Retina (tissue), 1 donor: ENCODE results near the gene PDIA6.

Source experiments
- DNase-seq: peaks from one replicate; pipeline ENCODE4 v3.0.0-alpha.2; 2016

PDIA6 gene

DNA sequence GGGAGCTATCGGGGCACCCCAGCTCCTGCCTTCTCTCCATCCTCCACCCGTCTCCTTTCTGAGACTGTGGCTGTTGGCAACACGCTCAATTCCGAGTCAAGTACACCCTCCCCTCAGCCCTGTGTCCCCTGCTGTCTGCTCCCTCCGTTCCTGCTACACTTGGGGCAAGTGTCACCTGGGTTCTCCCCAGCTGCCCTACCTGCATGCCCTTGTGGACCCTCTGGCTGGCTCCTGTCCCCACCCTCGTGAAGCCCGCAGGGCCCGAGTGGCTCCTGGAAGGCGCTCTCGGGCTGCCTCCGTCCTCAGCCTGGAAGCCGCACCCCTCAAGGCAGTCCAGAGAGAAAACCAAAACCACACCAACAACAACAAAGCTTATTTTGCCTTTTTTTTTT lies 33.9 kb downstream of the PDIA6 start:
- DNase-seq: no peak

DNA sequence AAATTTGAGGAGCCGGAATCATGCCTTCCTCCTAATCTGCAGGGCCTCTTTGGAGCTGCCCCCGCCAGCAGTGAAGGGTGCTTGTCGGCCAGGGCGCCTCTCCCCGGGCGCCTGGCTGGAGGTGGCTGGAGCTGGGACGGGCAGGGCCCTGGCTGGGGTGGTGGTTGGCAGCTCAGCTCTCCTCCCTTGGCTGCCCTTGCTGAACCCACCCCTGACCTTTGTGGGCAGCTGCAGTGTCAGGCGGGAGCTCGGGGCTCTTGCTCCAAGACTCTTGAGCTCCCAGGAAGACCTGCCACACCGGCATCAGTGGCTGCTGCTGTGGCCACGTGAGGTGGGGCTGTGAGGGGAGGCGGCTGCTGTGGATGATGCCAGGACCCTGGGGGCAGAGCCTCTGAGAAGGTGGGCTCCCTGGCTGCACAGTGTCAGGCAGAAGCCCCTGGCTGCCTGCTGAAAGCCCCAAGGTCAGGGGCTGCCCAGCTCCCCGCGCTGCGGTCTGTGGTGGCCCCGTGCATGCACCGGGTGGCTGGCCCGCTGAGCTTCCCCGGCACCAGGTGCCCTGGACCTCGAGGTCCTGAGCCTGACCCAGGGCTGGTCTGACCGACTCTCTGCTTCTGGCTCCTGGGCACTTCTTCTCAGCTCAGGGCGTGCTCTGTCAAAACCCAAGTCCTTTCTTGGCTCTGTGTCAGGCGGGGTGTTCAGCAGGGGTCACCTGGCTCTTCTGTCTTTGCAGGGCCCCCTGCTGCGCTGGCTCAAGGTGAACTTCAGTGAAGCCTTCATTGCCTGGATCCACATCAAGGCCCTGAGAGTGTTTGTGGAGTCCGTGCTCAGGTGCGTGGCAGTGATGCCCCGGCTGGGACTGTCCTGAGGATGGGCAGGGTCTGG lies 34.5 kb downstream of the PDIA6 start:
- no peak for DNase-seq

DNA sequence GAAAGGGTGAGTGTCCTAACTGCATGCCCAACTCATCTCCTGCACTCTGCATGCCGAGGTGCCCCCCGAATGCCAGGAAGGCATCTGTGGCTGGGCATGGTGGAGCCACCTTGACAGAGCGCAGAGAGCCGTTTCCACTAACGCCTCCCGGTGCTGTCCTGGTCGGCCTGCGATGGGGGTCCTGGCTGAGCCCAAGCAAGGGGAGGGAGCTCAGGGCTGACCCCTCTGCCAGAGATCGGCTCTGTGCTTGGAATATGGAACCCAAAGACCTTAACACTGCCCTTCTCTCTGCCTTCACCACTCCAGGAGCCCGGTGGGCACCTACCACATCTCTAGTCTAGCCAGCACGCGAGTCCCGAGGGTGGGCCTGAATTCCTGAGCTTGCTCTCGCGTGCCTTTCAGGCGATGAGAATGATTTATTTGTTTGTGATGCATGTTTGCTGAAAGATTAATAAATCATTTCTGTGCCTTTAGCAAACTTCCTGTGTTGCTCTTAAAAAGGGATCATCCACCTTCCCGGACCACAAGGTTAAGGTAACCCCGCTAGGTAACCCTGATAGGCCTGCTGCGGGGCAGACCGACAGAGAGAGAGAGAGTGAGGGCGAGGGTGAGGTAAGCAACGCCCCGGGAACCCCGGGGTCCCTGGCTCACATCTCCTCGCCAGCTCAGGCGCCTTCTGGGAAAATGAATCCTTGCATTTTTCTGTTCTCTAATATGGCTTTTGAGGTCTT lies 35.3 kb downstream of the PDIA6 start:
- no peak for DNase-seq

DNA sequence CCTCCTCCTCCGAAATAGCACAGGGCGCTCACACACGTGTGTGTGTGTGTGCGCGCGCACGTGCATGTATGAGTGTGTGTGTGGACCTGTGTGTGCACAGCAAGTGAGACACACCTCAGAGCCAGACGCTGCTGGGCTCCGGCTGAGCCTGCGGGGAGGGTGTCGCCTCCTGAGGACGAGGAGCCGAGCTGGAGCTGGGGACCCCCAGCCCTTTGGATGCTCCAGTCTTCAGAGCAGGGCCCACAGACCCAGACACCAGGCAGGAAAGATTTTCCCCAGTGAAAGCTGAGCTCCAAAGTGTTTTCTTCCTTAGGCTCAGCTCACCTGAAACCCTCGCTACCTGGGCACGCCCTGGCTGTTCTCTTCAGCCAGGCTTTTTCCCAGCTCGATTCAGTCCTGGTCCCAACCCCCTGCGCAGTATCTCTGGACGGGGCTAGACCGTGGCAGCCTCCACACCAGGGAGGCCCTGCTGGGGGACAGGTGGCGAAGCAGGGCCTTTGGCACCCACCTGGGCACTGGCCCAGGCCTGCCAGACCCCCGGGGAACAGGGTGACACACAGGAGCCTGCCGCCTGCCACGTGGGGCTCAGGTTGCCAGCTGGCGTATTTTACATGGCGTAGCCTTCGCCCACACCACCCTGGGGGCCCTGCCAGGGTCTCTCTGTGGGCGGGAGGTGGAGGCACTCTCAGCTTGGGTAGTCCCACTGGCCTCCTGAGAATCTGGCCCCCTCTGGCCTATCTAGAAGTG lies 36.2 kb downstream of the PDIA6 start:
- DNase-seq: no peak

DNA sequence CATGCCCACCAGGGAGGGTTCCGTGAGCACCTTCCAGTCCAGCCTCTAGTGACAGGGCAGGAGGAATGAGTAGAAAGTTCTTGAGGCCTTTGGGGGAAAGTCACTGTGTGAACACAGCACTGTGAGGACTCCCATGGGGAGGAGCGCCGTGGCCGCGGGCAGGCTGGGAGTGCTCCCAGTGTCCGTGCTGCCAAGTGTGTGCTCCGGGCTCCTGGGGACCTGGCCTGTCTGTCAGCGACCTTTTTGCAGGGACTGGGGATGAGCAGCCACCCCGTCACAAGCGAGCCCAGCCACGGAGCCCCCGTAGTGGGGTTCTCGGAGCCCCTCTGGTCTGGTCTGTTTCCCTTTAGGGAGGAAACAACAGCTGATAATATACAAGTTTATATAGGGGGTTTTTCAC lies 36.8 kb downstream of the PDIA6 start:
- no peak for DNase-seq

DNA sequence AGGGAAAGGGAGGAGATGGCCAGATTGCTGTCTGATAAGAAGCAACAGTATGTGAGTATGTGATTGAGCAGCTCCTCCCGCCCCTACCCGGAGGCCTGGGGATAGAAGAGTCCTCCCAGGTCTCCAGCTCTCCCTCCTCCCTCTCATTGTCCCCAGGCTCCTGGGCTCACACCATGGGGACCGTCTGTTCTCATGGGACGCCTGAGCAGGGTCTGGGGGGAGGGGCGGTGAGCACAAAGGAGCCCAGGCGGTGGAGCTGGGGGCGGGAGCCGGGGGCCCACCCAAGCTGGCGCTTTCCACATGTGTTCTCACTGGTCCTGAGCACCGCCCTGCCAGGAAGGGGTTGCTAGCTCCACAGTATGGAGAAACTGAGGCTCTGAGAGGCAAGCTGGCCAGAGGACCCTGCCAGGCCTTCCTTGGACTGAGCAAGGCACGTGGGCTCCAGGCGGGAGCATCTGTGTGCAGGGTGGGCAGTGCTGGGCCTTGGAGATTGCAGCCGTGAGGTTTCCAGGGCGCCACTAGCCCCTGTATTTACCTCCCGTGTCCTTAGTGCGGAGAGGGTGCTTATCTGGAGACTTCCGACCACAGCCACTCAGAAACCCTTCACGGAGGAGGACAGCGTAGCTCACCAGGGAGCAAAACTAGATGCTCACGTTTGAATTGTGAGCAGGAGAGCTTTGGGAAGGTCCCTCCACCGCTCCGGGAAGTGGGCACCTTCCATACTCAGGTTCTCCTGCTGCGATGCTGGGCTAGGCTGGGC lies 37.4 kb downstream of the PDIA6 start:
- no peak for DNase-seq

DNA sequence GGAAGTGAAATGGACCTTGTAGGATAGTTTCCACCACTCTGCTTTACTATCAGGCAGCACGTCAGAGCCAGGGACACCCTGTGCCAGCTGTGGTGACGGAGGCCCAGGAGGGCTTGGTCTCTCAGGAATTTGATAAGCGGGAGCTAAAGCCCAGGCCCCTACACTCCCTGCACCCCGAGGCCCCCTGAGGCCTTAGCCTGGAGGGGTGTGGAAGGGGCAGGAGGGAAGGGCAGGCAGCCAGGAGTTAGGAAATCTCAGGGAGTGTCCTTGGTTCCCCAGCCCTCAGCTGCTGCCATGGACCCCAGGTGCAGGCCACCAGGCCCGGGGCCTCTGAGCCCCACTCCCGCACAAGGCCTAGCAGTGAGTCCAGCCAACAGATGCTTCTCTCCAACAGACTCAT lies 38.2 kb downstream of the PDIA6 start:
- no peak for DNase-seq

DNA sequence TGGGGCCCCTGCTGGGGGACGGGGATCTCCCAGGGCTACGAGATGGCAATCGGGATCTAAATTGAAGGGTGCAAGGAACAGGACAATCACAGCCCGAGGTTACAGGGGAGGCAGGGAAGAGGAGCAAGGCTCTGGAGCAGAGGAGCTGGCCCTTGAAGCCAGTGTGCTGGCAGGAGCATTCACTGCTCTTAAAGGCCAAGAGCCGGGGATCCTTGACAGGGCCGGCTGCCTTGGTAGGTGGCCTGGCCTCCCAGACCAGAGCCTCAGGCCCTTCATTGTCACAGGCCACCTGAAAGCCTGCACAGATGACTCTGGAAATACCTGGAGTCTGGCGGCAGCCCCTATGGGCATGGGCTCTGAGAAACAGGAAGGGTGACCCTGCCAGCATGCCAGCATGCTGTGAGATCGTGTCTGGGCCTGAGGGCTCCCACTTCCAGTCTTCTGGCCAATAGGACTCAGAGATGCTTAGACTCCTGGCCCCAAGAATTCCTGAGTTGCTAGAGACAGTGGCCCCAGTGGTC lies 38.7 kb downstream of the PDIA6 start:
- no peak for DNase-seq

DNA sequence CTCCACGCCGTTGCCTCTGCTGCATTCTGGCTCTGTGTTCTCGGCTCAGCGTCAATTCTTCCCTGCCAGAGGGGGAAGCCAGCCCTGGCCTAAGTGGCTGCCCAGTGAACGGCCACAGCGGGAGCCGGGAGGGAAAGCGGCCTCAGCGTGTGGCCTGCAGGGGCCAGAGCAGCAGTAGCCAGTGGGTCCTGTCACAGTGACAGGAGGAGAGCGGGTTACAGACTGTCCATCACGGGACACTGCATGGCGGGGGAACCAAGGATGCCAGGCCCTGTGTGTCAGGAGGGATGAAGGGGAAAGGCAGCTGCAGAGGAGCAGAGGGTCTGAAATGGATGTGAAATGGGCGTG lies 39.7 kb downstream of the PDIA6 start:
- DNase-seq: no peak

DNA sequence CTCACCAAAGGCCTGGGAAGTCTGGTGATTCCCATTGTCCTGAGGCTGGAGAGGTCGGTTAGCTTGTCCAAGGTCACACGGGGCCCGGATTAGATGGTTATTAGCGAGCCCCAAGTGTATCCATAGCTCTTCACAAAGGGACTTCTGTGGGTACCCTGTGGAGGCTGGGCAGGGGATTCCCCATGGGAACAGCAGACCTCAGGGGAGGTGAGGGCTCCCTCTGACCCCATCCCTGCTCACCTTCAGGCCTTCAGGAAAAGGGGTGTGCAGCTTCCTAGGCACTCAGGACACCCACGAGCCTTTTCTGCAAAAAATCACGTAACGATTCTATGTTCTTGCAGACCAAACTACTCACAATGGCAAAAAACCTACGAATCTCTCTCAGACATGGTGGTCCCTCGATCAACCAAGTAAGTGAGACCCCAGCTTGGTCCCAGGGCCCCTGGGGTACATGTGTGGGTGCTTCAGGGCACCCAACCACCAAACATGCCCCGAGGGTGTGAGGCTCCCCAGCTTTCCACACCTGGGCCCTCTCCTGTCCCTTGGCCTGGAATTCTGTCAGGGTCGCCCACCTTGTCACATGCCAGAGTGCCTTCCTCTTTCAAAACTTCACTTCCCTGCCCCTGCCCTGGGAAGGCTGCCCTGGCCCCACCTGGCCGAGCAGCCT lies 40.3 kb downstream of the PDIA6 start:
- DNase-seq: no peak

DNA sequence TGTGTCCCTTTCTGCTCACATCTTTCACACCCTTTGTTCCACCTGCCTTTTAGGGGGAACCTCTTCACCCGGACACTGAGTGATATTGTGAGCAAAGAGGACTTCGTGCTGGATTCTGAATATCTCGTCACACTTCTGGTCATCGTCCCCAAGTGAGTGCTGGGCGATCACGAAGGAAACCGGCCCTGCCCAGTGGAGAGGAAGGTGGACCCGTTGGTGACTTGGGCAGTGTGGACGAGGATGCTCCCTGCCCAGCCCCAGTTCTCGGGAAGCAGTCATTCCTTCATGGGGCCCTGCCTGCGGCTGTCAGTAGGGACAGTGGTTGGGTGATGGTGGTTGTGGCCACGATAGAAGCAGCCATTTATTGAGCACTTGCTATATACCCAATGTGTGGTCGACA lies 40.8 kb downstream of the PDIA6 start:
- no peak for DNase-seq

DNA sequence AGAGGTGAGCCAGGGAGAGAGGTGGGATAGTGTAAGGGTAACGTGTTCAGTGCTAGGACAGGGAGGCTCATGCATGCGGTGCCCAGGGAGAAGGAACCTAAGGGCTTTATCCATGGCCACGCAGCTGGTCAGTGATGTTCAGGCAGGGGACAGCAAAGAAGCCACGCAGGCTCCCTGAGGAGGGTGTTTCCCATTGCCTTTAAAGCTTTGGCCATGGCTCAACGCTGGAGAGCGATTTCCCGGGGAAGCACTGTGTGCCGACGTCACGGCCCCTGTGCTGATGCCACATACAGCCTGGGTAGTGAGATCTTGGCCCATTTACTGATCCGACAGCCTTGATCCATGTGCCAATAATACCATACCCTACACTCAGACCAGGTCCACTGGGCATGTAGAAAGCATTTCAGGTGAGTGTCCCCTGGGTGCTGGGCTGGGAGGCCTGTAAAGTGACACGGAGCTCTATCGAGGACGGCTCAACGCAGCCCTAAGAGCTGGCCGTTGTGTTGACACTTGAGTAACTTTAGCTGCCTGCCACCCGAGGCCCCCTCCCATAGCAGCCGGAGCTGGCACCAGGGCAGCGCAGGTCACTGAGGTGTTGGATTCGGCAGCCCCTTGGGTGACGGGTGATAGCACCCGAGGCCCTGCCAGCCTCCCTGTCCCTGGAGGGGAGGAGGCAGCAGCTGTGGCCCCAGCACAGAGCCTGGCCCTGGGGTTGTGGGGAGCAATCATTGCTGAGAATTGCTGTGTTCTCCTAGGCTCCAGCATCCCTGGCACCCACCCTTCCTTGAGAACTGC lies 41.4 kb downstream of the PDIA6 start:
- DNase-seq: no peak

DNA sequence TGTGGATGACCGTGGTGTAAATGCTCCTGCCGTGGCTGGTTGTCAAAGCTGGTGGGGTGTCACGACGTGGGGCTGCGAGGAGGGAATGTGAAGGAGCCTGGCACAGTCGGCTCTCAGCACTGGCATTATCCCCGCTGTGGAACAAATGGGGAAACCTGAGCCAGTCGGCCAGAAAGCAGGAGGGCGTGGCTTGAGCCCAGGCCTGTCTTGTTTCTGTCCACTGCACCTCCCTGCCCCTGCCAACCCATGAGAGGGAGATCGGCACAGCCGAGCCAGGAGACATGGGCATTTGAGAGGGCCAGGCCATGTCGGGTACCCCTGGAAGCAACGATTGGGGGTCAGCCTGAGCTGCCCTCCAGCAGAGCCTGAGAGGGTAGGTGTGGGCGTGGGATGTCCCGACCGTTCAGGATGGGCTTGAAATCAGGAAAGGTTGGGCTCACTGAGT lies 44.5 kb downstream of the PDIA6 start:
- no peak for DNase-seq

DNA sequence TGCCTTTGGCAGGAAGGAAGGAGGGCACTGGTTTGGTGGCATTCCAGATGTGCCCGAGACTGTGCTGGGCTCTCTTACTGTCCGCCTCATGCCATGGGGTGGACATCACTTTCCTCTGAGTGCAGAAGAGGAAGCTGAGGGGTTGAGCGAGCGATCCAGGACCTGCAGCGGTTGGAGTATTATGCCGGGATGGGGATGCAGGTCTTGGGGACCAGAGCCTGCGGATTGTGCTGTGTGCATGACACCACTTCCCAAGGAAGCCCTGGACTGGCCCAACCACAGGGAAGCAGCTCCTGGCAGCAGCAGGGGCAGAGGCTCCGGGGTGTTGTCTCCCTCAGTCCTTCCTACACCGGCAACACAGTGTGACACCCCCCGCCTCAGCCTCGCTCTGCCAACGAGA lies 46.7 kb downstream of the PDIA6 start:
- no peak for DNase-seq

DNA sequence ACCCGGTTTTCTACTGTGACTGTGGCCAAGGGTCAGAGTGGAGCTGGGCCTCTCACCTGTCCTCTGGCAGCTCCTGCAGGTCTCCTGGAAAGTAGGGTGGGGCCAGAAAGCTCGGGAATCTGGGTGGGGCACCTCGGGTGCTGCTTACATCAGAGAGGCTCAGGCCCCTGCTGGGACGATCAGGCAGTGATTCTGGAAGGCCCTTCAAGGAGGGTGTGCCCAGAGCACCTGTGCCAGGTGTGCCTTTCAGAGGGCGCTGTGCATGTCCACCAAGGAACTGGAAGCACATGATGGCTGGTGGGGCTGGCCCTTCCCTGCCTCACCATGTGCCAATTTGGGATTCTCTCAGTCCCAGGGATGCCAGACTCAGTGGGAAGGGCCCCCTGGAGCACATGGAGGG lies 47.1 kb downstream of the PDIA6 start:
- DNase-seq: no peak

DNA sequence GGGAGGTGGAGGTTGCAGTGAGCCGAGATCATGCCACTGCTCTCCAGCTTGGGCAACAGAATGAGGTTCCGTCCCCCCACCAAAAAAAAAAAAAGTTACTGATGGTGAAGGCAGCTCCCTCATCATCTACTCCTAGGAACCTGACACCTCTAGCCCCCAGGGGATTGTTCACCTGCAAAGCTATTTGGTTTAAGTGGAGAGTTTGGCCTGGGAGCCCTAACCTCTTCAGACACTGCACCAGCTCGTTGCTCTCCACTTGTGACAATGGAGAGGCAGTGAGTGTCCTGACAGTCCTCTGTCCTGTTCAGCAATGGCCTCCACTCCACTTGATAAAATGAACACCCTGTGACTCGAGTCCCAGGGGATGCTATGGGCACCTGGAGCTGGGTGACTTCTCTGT lies 47.7 kb downstream of the PDIA6 start:
- DNase-seq: no peak

DNA sequence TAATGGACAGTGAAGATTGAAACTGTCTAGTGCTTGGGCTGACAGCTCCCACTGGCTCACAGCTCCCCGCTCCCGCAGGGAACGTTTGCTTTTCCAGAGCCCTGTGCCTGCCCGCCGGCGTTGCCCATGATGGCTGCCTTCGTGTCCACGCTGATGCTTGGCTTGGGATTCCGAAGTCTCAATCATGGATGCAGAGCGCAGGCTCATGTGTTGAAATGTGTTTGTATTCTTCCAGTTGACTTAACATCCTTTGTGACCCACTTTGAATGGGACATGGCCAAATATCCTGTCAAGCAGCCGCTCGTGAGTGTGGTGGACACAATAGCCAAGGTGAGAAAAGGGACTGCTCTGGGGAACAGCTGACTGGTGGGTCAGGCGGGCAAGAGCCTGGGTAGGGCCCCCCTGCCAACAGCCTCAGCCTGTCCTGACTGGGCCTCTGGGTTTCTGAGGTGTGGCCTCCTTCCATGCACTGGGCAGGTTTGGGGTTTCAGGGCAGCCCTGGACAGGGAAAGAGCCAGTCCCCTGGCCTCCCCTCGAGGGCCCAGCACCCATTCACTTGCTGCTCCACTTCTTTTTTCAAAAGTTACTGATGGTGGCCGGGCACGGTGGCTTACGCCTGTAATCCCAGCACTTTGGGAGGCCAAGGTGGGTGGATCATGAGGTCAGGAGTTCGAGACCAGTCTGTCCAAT lies 48.3 kb downstream of the PDIA6 start:
- peak; percentile 35 for DNase-seq

DNA sequence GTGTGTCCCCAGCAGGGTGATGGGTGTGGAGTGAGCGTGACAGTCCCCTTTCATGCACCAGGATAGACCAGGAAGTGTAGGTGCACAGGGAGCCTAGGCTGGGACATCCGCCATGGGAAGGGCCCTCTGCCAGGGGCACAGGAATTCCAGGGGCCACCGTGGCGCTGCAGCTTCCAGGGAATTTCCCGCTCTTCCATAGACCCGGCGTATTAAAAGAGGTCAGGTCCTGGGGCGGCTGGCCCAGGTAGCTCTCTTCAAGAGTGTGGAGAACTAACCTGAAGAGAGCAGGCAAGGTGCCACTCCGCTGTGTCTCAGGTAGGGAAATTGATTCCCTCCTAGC lies 49.2 kb downstream of the PDIA6 start:
- DNase-seq: no peak

DNA sequence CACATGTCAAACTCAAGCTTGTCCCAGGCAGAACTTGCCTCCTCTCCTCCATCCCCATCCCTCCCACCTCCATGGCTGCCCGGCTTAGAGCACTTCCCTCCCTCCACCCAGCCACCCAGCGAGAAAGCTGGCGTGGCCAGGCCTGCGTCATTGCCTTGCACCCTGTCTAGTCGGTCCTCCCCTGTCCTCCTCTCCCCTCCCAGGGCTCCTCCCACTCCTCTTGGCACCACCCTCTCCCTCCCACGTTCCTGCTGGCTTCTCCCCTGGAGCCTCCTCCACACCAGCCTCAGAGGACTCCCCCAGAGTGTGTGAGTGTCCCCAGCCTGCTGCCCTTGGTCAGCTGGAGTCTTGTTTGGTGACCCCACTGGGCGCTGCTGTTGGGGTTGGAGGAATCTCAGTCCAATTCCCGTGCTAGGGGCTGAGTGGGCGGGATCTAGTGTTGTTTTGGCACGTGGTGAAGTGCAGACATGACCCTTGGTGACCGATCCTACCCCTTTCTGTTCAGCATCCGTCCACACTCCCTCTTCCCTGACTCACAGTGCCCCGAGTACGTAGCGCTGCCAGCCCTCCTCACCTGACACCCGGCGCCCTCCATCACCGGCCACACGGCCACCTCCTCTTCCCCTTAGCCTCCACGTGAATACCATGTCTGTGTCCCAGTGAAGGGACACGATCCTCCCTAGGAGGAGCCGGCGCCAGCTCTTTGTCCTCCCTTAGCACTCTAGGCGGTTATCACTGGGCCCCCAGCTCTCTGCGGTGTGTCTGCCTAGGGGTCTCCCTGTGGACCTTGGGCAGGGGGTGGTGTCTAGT lies 49.7 kb downstream of the PDIA6 start:
- no peak for DNase-seq

DNA sequence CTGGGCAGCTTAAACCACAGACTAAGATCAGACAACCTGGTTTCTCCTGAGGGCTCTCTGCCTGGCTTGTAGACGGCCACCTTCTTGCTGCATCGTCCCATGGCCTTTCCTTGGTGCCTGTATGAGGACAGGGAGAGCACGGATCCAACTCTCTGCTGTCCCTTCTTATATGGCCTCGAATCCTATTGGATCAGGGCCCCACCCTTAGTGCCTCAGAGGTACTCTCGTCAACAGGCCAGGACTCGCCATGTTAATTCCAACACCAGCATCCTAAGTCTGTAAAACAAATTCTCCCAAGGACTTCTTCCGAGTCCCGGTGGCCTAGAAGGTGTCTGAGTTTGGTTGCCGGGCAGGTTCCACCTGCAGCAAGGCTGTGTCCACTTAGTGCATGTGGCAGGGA lies 51.0 kb downstream of the PDIA6 start:
- no peak for DNase-seq
